Activated naive CD4-positive, alpha-beta T cell treated with anti-CD3 and anti-CD28 coated beads, Interleukin-2, amount 50 U/mL, for 24 hours (primary cell): ENCODE results near the gene PRDM16.

Experiments
- H3K27ac Mint-ChIP-seq: one replicate; pipeline ENCODE4 v1.8.0; 2021; ENCODE audit warnings: mild to moderate bottlenecking, mixed read lengths
- H3K27me3 Mint-ChIP-seq: one replicate; pipeline ENCODE4 v1.8.0; 2021; ENCODE audit warnings: mixed read lengths
- H3K36me3 Mint-ChIP-seq: one replicate; pipeline ENCODE4 v1.8.0; 2021; ENCODE audit warnings: mixed read lengths
- H3K4me1 Mint-ChIP-seq: one replicate; pipeline ENCODE4 v1.8.0; 2021; ENCODE audit warnings: mixed read lengths
- H3K4me3 Mint-ChIP-seq: one replicate; pipeline ENCODE4 v1.8.0; 2021; ENCODE audit warnings: mild to moderate bottlenecking, mixed read lengths
- H3K9me3 Mint-ChIP-seq: one replicate; pipeline ENCODE4 v1.8.0; 2021; ENCODE audit warnings: mixed read lengths

The PRDM16 gene

DNA sequence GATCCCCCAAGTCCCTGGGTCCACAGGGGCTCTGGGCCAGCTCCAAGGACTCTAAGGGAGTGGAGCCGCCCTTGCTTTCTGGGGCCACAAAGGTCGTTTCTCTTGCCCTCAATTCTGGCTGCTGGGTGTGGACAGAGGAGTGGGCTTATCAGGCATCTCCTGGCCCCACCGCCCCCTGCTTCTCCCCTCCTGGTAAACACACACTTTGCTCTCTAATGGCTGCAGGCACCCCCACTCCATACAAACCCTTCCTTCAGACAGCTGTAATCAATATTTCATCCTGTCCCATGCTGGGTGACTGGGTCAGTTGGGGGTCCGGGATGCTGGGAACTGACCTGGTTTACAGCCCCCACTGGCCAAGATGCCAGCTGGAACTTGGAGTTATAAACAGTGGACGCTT lies 67.5 kb downstream of the PRDM16 start:
- H3K27ac Mint-ChIP-seq = no peak overlapping the region
- no peaks in the 10 kb centered on the region for H3K36me3 Mint-ChIP-seq
- no peaks in the 10 kb centered on the region for H3K4me1 Mint-ChIP-seq
- no peaks in the 10 kb centered on the region for H3K27me3 Mint-ChIP-seq
- H3K9me3 Mint-ChIP-seq = no peaks in the 10 kb centered on the region
- no peak overlapping the region for H3K4me3 Mint-ChIP-seq

DNA sequence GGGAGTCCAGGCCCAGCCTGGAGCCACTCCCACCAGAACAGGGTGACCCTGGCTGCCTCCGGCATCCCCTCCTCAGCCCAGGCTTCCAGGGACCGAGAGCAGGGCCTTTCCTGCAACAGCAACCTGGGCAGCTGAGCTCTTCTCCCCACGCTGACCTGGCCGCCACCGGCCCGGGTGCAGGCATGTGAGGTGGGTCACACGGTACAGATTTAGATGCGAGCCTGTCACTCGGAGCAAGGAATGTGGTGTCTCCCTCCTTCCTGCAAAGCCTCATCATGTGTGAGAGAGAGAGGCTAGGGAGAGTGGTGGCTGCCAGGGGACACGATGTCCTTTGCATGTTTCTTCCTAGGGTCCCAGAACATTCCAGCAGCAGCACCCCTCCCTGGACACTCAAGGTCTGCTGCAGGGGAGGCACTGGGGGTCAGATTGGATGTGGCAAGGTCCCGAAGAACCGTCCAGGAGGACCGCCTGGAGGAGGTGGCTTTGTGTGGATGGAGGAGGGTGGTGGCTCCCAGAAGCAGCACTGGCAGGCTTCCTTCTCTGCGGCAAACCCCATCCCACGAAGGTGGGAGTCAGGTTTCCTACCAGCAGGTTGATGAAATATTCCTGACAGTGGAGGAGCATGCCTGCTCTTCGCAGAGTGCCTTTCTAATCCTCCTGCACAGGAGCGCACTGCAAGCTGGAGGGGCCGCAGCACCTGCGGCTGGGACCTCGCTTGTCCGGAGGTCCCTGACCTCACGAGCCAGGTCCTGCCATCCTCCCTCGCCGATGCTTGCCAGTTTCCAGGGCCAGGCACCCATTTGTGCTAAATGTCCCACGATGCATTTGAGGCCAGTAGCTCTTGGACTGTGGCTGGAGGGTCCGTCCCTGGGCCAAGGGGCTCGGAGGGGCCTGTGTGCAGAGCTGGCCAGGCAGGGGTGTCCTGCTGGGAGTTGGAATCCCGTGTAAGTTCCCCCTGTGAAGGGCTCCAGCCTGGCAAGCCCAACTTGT lies 68.4 kb downstream of the PRDM16 start:
- no peaks in the 10 kb centered on the region for H3K4me1 Mint-ChIP-seq
- H3K27me3 Mint-ChIP-seq = no peaks in the 10 kb centered on the region
- no peaks in the 10 kb centered on the region for H3K36me3 Mint-ChIP-seq
- H3K27ac Mint-ChIP-seq = no peak overlapping the region
- H3K9me3 Mint-ChIP-seq = no peaks in the 10 kb centered on the region
- H3K4me3 Mint-ChIP-seq = no peak overlapping the region

DNA sequence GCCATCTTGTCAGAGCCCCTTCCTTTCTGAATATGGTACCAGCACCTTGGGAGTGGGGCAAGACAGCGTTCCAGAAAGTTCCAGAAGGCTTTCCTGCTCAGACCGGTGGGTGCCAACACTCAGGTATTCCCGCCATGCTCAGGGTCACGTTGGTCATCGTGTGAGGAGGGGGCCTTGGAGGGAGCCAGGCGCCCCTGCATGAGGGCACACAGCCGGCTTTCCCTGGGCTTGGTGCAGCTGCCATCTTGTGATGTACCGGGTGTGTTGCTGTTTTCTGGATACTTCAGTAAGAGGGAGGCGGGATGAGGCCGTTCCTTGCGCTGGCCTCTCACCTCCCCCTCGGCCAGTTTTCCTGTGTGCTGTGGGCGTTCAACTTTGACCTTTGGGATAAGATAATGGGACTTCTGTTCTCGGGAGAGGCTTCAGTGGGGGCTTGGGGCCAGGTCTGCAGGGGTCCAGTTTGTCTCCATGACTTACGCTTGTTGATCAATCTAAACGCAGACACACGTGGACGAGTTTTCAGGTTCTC lies 69.7 kb downstream of the PRDM16 start:
- Mint-ChIP-seq H3K4me1 (no peaks in the 10 kb centered on the region), H3K36me3 (no peaks in the 10 kb centered on the region), H3K27ac (no peak overlapping the region), H3K27me3 (no peaks in the 10 kb centered on the region), H3K4me3 (no peak overlapping the region), H3K9me3 (no peaks in the 10 kb centered on the region)

DNA sequence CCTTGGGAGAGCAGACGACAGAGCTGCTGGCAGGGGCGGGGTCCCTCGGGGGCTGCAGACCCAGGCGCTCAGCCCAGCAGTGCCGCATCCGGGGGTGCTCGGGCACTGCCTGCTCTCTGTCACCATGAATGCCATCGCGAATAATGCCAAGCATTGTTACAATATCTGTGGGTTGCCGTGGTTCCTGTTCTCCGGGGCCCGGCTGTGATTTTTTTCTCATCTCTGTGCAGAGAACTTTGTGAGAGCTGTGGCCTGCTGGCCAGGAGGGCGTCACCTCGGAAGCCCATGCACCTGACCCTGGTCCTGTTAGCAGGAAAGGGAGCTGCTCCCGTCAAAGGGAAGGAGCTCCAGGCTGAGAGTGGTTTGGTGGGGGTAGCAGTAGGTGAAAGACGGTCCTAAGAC lies 70.4 kb downstream of the PRDM16 start:
- H3K4me1 Mint-ChIP-seq = no peaks in the 10 kb centered on the region
- H3K36me3 Mint-ChIP-seq = no peaks in the 10 kb centered on the region
- H3K9me3 Mint-ChIP-seq = no peaks in the 10 kb centered on the region
- H3K27ac Mint-ChIP-seq = no peak overlapping the region
- no peak overlapping the region for H3K4me3 Mint-ChIP-seq
- H3K27me3 Mint-ChIP-seq = no peaks in the 10 kb centered on the region

DNA sequence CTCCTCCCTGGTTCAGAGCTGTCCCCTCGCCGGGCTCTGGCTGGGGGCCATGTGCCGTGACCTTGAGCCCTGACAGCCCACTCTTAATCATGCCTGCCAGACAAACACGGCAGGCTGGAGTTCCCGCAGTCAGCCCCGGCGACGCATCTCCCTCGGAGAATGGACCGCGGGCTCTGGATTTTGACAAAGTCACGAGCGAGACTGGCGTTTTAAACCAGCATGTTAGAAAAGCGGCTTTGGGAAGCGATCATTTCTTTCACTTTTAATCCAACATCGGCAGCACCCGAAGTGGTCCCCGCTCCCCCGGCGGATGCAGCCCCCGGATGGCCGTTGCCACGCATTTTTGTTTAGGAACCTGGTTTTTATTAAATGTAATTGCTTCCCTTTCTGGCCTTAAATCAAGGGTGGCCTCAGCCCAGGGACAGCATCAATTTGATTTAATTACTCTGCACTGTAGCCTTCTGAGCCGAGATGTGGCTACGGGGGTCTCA lies 70.9 kb downstream of the PRDM16 start:
- Mint-ChIP-seq H3K36me3 (no peaks in the 10 kb centered on the region), H3K4me1 (no peaks in the 10 kb centered on the region), H3K27ac (no peak overlapping the region), H3K27me3 (no peaks in the 10 kb centered on the region), H3K9me3 (no peaks in the 10 kb centered on the region), H3K4me3 (no peak overlapping the region)

DNA sequence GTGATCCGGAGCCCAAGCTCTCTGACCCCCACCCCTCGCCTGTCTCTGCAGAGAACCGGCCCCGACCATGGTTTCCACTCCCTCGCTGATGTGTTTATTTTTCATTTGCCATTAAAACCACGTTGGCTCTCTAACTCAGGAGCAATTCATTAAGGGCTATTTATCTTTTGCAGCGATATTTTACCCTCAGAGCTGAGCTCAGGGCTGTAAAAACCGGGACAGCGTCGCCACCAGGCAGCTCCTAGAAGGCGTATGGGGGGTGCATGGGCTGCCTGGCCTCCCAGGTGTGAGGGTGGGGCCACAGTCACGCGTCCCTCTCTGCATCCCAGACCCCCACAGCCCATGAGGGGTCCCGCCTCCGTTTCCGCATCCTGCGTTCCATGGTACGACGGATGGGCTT lies 71.4 kb downstream of the PRDM16 start:
- Mint-ChIP-seq H3K9me3 (no peaks in the 10 kb centered on the region), H3K4me1 (no peaks in the 10 kb centered on the region), H3K27ac (no peak overlapping the region), H3K27me3 (no peaks in the 10 kb centered on the region), H3K4me3 (no peak overlapping the region), H3K36me3 (no peaks in the 10 kb centered on the region)

DNA sequence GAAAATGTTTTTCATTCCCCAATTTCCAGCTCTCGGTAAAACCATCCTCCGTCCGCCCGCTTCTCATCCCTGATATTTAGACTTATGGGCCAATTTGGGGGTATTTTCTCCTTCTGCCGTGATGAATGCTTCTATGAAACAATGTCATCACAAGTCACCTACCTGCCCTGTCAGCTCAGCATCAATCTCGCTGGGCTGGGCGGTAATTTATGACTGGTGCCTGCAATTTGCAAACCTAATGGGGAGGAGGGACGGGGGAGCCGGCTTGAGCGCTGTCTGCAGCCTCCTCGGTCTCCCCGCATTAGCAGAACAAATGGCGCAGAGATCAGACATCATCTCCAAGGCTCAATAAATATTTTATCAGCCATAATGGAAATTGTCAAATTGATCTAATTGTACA lies 72.1 kb downstream of the PRDM16 start:
- Mint-ChIP-seq H3K4me3 (no peak overlapping the region), H3K27me3 (no peaks in the 10 kb centered on the region), H3K4me1 (no peaks in the 10 kb centered on the region), H3K36me3 (no peaks in the 10 kb centered on the region), H3K9me3 (no peaks in the 10 kb centered on the region), H3K27ac (no peak overlapping the region)

DNA sequence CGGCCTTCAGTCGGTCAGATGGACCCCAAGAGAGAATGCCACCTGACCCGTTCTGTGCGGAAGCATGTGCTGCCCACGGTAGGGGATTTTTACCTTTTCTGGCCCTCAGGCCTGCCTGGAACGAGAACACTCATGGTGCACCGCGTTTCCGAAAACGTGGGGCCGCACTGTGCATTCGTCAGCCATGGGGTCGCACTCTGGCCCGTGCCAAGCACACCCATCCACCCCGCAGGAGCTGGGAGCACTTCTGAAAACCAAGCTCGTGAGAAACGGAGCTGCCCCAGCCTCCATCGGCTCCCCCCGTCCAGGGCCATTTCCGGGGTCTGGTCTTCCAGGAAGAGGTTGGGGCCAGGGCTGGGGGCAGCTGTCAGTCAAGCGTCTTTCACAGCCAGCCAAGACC lies 72.8 kb downstream of the PRDM16 start:
- no peaks in the 10 kb centered on the region for H3K27me3 Mint-ChIP-seq
- no peak overlapping the region for H3K27ac Mint-ChIP-seq
- no peak overlapping the region for H3K4me3 Mint-ChIP-seq
- no peaks in the 10 kb centered on the region for H3K36me3 Mint-ChIP-seq
- H3K4me1 Mint-ChIP-seq = no peaks in the 10 kb centered on the region
- no peaks in the 10 kb centered on the region for H3K9me3 Mint-ChIP-seq

DNA sequence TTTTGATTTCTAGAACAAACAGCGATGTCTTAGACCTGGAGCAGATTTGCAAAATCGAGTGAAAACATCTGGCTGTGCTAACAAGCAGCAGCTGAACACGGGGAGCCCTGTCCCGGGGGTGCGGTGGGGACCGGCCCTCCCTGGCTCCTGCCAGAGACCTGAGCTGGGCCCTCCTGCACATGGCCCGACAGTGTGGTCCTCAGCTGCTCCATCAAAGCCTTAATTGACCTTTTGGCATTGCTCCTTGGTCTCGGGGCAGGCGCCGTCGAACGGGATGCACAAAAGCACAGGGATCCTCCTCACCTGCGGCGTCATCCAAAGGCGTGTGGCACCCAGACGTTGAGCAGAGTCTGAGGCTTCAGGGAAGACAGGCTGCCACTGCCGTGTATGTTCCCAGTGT lies 73.2 kb downstream of the PRDM16 start:
- H3K9me3 Mint-ChIP-seq = no peaks in the 10 kb centered on the region

DNA sequence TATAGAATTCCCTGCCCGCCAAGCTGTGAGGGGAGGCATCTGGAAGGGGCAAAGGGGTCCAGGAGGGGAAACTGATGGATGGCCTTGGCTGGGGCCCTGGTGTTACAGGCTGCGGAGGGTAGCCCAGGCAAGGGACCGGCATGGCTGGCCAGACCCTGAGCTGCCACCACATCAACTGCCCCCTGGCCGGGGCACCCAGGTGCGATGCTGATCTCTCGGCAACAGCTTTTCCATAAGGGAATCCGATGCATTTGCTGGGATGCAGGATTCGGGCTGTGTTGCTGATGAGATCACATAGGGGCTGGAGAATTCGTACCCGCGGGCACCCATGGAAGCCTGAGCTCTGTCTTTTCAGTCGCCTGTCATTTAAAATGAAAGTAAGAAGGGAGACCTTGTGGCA lies 73.7 kb downstream of the PRDM16 start:
- no peaks in the 10 kb centered on the region for H3K4me1 Mint-ChIP-seq
- no peak overlapping the region for H3K27ac Mint-ChIP-seq
- no peaks in the 10 kb centered on the region for H3K36me3 Mint-ChIP-seq
- H3K27me3 Mint-ChIP-seq = no peaks in the 10 kb centered on the region
- no peaks in the 10 kb centered on the region for H3K9me3 Mint-ChIP-seq
- no peak overlapping the region for H3K4me3 Mint-ChIP-seq

More for the DNA sequence above, 73.2 kb downstream of the PRDM16 start:
- H3K4me1 Mint-ChIP-seq = no peaks in the 10 kb centered on the region
- no peaks in the 10 kb centered on the region for H3K27me3 Mint-ChIP-seq
- no peaks in the 10 kb centered on the region for H3K36me3 Mint-ChIP-seq
- H3K4me3 Mint-ChIP-seq = no peak overlapping the region
- H3K27ac Mint-ChIP-seq = no peak overlapping the region

DNA sequence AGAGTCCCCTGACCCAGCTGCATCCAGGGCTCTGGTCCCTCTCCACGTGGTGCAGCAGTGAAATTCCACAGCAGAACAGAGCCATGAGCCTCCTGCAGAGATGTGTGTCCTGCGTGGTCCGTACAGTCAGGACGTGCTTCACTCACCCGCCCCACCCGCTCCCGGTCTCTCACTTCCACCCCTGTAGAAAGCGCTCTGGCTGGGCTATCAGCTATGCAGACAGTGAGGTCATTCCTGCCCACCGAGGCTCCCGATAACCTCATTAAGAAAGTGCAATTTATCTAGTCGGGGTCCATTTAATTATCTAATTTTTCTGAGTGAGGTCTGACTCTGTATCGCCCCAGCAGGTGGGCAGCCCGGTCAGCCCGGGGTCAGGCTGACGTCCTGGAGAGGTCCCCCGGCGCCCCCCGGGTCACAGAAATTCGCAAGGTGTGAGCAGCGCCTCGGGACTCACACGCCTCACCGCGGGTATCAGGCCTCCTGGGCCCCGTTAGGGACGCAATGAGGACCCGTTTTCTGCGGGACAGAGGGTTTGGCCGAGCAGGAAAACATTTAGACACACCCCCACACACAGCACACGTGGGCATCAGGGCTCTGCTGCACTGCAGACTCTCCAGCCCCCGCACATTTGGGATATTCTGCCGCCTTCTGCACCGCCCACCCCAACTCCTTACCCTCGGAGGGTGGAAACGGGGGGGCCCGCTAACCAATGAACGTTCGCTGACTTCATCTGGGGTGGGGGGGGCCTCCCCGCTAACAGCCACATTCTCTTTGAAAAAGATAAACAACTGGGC lies 76.7 kb downstream of the PRDM16 start:
- Mint-ChIP-seq H3K9me3 (no peaks in the 10 kb centered on the region), H3K27ac (no peak overlapping the region), H3K36me3 (no peaks in the 10 kb centered on the region), H3K27me3 (no peaks in the 10 kb centered on the region), H3K4me3 (no peak overlapping the region), H3K4me1 (no peaks in the 10 kb centered on the region)

DNA sequence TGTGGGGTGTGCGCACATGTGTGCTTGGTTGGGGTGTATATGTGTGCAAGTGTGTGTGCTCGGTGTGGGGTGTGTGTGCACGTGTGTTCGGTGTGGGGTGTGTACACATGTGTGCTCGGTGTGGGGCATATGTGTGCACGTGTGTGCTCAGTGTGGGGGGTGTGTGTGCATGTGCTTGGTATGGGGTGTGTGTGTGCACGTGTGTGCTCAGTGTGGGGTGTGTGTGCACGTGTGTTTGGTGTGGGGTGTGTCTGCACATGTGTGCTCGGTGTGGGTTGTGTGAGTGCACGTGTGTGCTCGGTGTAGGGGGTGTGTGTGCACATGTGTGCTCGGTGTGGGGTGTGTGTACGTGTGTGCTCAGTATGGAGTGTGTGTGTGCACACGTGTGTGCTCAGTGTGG lies 77.5 kb downstream of the PRDM16 start:
- H3K4me3 Mint-ChIP-seq = no peak overlapping the region
- no peak overlapping the region for H3K27ac Mint-ChIP-seq
- no peaks in the 10 kb centered on the region for H3K9me3 Mint-ChIP-seq
- no peaks in the 10 kb centered on the region for H3K36me3 Mint-ChIP-seq
- H3K4me1 Mint-ChIP-seq = no peaks in the 10 kb centered on the region
- no peaks in the 10 kb centered on the region for H3K27me3 Mint-ChIP-seq

DNA sequence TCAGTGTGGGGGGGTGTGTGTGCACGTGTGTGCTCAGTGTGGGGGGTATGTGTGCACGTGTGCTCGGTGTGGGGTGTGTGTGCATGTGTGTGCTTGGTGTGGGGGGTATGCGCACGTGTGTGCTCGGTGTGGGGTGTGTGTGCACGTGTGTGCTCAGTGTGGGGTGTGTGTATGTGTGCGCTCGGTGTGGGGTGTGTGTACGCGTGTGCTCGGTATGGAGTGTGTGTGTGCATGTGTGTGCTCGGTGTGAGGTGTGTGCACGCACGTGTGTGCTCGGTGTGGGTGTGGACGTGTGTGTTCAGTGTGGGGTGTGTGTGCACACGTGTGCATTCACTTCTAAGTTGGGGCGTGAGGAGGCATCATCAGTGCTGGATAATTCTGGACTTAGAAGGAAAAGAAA lies 77.9 kb downstream of the PRDM16 start:
- Mint-ChIP-seq H3K4me3 (no peak overlapping the region), H3K36me3 (no peaks in the 10 kb centered on the region), H3K9me3 (no peaks in the 10 kb centered on the region), H3K27ac (no peak overlapping the region), H3K27me3 (no peaks in the 10 kb centered on the region), H3K4me1 (no peaks in the 10 kb centered on the region)

DNA sequence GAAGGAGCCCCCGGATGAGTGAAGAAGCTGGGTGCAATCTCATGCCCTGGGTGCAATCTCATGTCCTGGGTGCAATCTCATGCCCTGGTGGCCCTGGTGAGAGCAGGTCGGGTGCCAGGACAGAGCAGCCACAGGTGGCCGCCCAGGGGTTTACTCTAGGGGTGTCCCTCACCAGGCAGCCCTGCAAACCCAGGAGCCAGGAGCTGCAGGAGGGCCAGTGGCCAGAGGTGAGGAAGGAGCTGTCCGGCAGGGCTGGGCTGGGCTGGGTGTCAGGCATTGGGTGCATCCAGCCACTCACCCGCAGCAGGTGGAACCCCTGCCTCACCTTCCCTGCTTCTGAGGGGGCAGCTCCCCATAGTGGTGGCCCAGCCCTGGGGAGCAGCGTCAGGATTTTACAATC lies 79.2 kb downstream of the PRDM16 start:
- no peaks in the 10 kb centered on the region for H3K4me1 Mint-ChIP-seq
- no peaks in the 10 kb centered on the region for H3K9me3 Mint-ChIP-seq
- H3K36me3 Mint-ChIP-seq = no peaks in the 10 kb centered on the region
- no peak overlapping the region for H3K4me3 Mint-ChIP-seq
- H3K27ac Mint-ChIP-seq = no peak overlapping the region
- no peaks in the 10 kb centered on the region for H3K27me3 Mint-ChIP-seq

DNA sequence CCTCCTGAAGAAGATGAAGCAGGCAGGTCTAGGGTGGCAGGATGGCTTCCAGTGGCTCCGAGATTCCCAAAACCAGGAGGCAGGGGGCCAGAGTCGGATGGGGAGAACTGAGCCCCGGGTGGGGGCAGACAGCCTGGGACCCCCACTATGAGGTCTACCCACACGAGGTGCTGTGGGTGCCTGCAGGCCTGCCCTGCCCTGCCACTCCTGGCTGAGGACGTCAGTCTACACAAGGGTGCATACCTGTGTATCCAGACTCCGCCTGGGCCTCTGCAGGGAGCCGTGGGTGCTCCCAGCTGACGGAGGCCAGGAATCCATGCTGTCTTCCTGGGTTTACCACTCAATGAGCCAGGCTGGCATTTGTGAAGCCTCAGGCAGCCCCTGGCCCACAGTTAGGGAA lies 80.3 kb downstream of the PRDM16 start:
- H3K27ac Mint-ChIP-seq = no peak overlapping the region
- no peaks in the 10 kb centered on the region for H3K9me3 Mint-ChIP-seq
- H3K27me3 Mint-ChIP-seq = no peaks in the 10 kb centered on the region
- no peaks in the 10 kb centered on the region for H3K36me3 Mint-ChIP-seq
- H3K4me1 Mint-ChIP-seq = no peaks in the 10 kb centered on the region
- H3K4me3 Mint-ChIP-seq = no peak overlapping the region

DNA sequence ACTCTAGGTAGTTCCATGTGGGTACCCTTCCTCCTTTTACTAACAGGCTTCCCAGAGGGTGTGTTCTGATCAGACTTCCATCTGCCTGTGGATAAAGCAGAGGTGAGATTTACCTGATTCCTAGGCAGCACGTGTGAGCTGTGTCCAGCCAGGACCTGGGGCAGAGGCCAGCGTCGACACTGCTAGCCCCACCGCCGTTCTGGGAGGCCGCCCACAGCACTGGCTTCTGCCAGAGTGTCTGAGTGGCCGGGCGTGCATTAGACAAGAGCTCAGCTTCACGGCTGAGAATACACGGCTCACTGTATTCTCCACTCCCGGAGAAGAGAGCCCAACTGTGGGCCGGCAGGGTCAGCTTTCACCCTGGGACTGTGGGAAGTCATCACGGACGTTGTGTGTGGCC lies 82.5 kb downstream of the PRDM16 start:
- Mint-ChIP-seq H3K27me3 (peaks cover 7% of the 10 kb centered on the region), H3K27ac (no peak overlapping the region), H3K9me3 (no peaks in the 10 kb centered on the region), H3K4me3 (no peak overlapping the region), H3K36me3 (no peaks in the 10 kb centered on the region), H3K4me1 (no peaks in the 10 kb centered on the region)
